Endothelial cell of umbilical vein (primary cell): ENCODE data around the gene BCL2L14. TPM values are rescaled to one million over a fixed set of nuclear protein-coding genes. Genes with fewer than 3 reads are reported as not detected.

Experiments
- BruUV-seq: library from RNA; stranded (reverse); fragments of 400-500 nt; replicated peaks from 2 replicates; lab custom pipeline; 2021; lab: Mats Ljungman, UMichigan
- CTCF ChIA-PET: fragments of 300-600, 350-600 bp; sonication (Branson Sonifier 250); formaldehyde crosslinking; loops from one replicate; lab custom pipeline; 2021; ENCODE audit warnings: antibody characterized with exemption, inconsistent platforms; lab: Charles Lee
- POLR2A ChIA-PET: fragments of 300-600, 350-600 bp; sonication (Branson Sonifier 250); formaldehyde crosslinking; loops from one replicate; lab custom pipeline; 2021; ENCODE audit warnings: antibody characterized with exemption, inconsistent platforms; lab: Charles Lee
- DNase-seq: peaks from one replicate; pipeline ENCODE4 v3.0.0-alpha.2; 2011; ENCODE audit warnings: low read depth, low spot score
- FAIRE-seq: peaks from 2 replicates; lab custom pipeline; 2011; peaks lifted over from hg19 to GRCh38; lab: Jason Lieb, UNC
- H2AFZ ChIP-seq: 2 replicates; pipeline ENCODE4 v1.6.0; 2012; ENCODE audit warnings: low read depth, low read length, control low read depth, inconsistent platforms
- H3K27ac ChIP-seq: 2 replicates; pipeline ENCODE4 v1.5.1; 2011; ENCODE audit warnings: low read depth, mild to moderate bottlenecking, control low read depth, low read length, moderate library complexity; ENCODE audit not compliant: insufficient read depth
- H3K27me3 ChIP-seq, 2 experiments: 2 replicates each; pipeline versions ENCODE4 v1.6.0 to v1.6.1; 2011; ENCODE audit warnings: low read length in 2 of 2, mixed read lengths in 1 of 2; ENCODE audit not compliant: control insufficient read depth in 2 of 2, insufficient read depth in 2 of 2
- H3K36me3 ChIP-seq, 2 experiments: 2 replicates in 1 of 2; 3 replicates in 1 of 2; pipeline ENCODE4 v1.5.1; 2011; ENCODE audit warnings: low read length in 2 of 2, mild to moderate bottlenecking in 1 of 2, moderate library complexity in 1 of 2; ENCODE audit not compliant: control insufficient read depth in 2 of 2, insufficient read depth in 2 of 2; ENCODE audit errors: extremely low read depth in 1 of 2
- H3K4me1 ChIP-seq: 3 replicates; pipeline ENCODE4 v1.5.1; 2011; ENCODE audit warnings: mild to moderate bottlenecking, low read length; ENCODE audit not compliant: control insufficient read depth, insufficient read depth; ENCODE audit errors: extremely low read depth
- H3K4me2 ChIP-seq: 2 replicates; pipeline ENCODE4 v1.6.1; 2011; ENCODE audit warnings: low read length, control low read depth, mixed read lengths; ENCODE audit not compliant: insufficient read depth
- H3K4me3 ChIP-seq, 3 experiments: fragments of 200-600 bp in 1 of 3; sonication (generic), shearing (Covaris generic) in 1 of 3; replicated peaks in 1 of 3; 2 replicates each; pipeline ENCODE4 v1.5.1; 2011 to 2016; ENCODE audit warnings: control low read depth in 3 of 3, low read length in 3 of 3, mild to moderate bottlenecking in 2 of 3, inconsistent platforms in 1 of 3, low read depth in 1 of 3, moderate library complexity in 1 of 3; ENCODE audit not compliant: insufficient read depth in 1 of 3
- H3K79me2 ChIP-seq: 2 replicates; pipeline ENCODE4 v1.6.0; 2012; ENCODE audit warnings: low read length, inconsistent platforms; ENCODE audit not compliant: control insufficient read depth, insufficient read depth
- H3K9ac ChIP-seq: replicated peaks from 2 replicates; pipeline ENCODE3; 2011; ENCODE audit warnings: low read length, control low read depth; ENCODE audit not compliant: insufficient read depth; ENCODE audit errors: extremely low read depth
- H3K9me1 ChIP-seq: replicated peaks from 3 replicates; pipeline ENCODE4 v1.6.0; 2011; ENCODE audit warnings: mild to moderate bottlenecking, low read length; ENCODE audit not compliant: control insufficient read depth, insufficient read depth; ENCODE audit errors: extremely low read depth
- H3K9me3 ChIP-seq: replicated peaks from 2 replicates; pipeline ENCODE4 v1.5.1; 2012; ENCODE audit warnings: low read length, inconsistent platforms; ENCODE audit not compliant: control insufficient read depth, insufficient read depth
- H4K20me1 ChIP-seq: replicated peaks from 2 replicates; pipeline ENCODE3; 2011; ENCODE audit warnings: mild to moderate bottlenecking, low read length; ENCODE audit not compliant: control insufficient read depth, insufficient read depth; ENCODE audit errors: extremely low read depth
- EZH2 ChIP-seq: IDR thresholded peaks from 2 replicates; pipeline ENCODE4 v1.6.1; 2012; ENCODE audit warnings: borderline replicate concordance, low read depth, mild to moderate bottlenecking, moderate library complexity, low read length, inconsistent platforms; ENCODE audit not compliant: severe bottlenecking
- FOS ChIP-seq: IDR thresholded peaks from 2 replicates; pipeline ENCODE4 v1.6.1; 2011; ENCODE audit warnings: mild to moderate bottlenecking, low read length, moderate library complexity, borderline replicate concordance; ENCODE audit not compliant: insufficient read depth
- GATA2 ChIP-seq: IDR thresholded peaks from 2 replicates; pipeline ENCODE4 v1.7.0; 2011; ENCODE audit warnings: low read depth, mild to moderate bottlenecking, moderate library complexity, mixed read lengths, low read length; ENCODE audit not compliant: insufficient read length, insufficient read depth
- POLR2A ChIP-seq: IDR thresholded peaks from 2 replicates; pipeline ENCODE4 v1.6.1; 2012; ENCODE audit warnings: low read depth, mild to moderate bottlenecking, control low read depth, low read length
- POLR2AphosphoS5 ChIP-seq: IDR thresholded peaks from 2 replicates; pipeline ENCODE4 v1.6.1; 2012; ENCODE audit warnings: low read depth, mild to moderate bottlenecking, control low read depth, low read length, moderate library complexity; ENCODE audit not compliant: insufficient read depth
- dilution Hi-C: fragments of 300-500 bp; cut with MboI; formaldehyde crosslinking; loops from one replicate; pipeline ENCODE4 v1.15.0; 2019; ENCODE audit warnings: low sequenced_read_pairs; ENCODE audit not compliant: extremely low pct_ligation_motif_present
- intact Hi-C: fragments of 100-400 bp; cut with micrococcal nuclease; formaldehyde crosslinking; loops from one replicate; pipeline ENCODE4 v1.10.0; 2022
- polyA plus RNA-seq, 4 experiments: library from polyadenylated mRNA; depleted of rRNA in 3 of 4; stranded (reverse) in 3 of 4; unstranded in 1 of 4; fragments of >200 nt; gene quantifications; 2 replicates each; pipeline versions ENCODE4 v1.2.1 to v1.2.3, GENCODE V29; 2011 to 2012; ENCODE audit warnings: missing spikeins in 1 of 4
- total RNA-seq: library from RNA; stranded (reverse); gene quantifications from 2 replicates; pipeline ENCODE4 v1.2.3, GENCODE V29; 2021
- TF ChIP-seq, protein P1 (sequence below), 2 donors: IDR thresholded peaks; 1 replicate in 1 of 2; 2 replicates in 1 of 2; pipeline ENCODE4 v1.5.1; 2011; ENCODE audit warnings: low read length in 2 of 2, mild to moderate bottlenecking in 2 of 2, moderate library complexity in 2 of 2, control low read depth in 1 of 2, inconsistent platforms in 1 of 2, low read depth in 1 of 2; ENCODE audit not compliant: insufficient read depth in 1 of 2; ENCODE audit errors: extremely low read depth in 1 of 2
- TF ChIP-seq, protein P2 (sequence below): IDR thresholded peaks from 2 replicates; pipeline ENCODE4 v1.6.1; 2011; ENCODE audit not compliant: insufficient read depth, insufficient read length

Gene BCL2L14
- total and polyA plus RNA-seq, 2 donors (not counting 3 experiments of a cell fraction or from before 2014, with no cell fraction given) = not detected

DNA sequence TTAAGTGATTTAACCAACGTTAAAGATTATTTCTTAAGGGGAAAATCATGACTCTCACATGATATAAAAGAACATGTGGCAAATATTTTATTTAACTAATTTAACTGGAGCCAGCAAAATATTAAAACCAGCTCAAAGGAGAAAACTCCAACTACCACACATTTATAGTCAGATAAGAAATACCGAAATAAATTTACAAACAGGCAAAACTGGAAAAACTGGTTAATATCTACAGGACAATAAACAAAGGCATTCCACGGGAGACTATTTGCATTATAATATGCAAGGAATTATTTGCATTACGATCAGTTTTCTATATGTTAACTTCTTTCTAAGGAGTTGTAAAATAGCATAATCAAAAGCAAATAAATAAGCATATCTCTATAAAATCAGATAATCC, 13.8 kb upstream of the BCL2L14 start:
- dilution Hi-C loops = no loop called here
- DNase-seq = no peak
- FAIRE-seq = no peak
- no peak overlapping the region for H3K9ac ChIP-seq
- ChIA-PET POLR2A (no interaction called here), CTCF (no interaction called here)
- BruUV-seq = no TSS peak
- no peaks in the 10 kb centered on the region for H3K9me3 ChIP-seq
- intact Hi-C loops = no loop called here
- H3K27me3 ChIP-seq = peaks cover 3 to 4% of the 10 kb centered on the region in 2 experiments
- no peak overlapping the region for H3K4me3 ChIP-seq
- H3K9me1 ChIP-seq = no peaks in the 10 kb centered on the region
- H4K20me1 ChIP-seq = no peaks in the 10 kb centered on the region
- H2AFZ ChIP-seq = no peak overlapping the region
- no peak overlapping the region for H3K4me2 ChIP-seq
- H3K27ac ChIP-seq = no peak overlapping the region
- no peak for TF ChIP-seq EZH2
- TF ChIP-seq POLR2A = no peak
- TF ChIP-seq, protein P1, sequence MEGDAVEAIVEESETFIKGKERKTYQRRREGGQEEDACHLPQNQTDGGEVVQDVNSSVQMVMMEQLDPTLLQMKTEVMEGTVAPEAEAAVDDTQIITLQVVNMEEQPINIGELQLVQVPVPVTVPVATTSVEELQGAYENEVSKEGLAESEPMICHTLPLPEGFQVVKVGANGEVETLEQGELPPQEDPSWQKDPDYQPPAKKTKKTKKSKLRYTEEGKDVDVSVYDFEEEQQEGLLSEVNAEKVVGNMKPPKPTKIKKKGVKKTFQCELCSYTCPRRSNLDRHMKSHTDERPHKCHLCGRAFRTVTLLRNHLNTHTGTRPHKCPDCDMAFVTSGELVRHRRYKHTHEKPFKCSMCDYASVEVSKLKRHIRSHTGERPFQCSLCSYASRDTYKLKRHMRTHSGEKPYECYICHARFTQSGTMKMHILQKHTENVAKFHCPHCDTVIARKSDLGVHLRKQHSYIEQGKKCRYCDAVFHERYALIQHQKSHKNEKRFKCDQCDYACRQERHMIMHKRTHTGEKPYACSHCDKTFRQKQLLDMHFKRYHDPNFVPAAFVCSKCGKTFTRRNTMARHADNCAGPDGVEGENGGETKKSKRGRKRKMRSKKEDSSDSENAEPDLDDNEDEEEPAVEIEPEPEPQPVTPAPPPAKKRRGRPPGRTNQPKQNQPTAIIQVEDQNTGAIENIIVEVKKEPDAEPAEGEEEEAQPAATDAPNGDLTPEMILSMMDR (IDR thresholded peaks at IDR 0.05; ENCODE audit: extremely low read depth in 1 of 2, insufficient read depth in 1 of 2, low read depth in 1 of 2, low read length in 2 of 2) = no peak
- TF ChIP-seq, protein P2, sequence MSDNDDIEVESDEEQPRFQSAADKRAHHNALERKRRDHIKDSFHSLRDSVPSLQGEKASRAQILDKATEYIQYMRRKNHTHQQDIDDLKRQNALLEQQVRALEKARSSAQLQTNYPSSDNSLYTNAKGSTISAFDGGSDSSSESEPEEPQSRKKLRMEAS = no peak
- TF ChIP-seq POLR2AphosphoS5 = no peak
- TF ChIP-seq GATA2 = no peak
- no peak for TF ChIP-seq FOS
- H3K4me1 ChIP-seq = no peaks in the 10 kb centered on the region
- no peaks in the 10 kb centered on the region for H3K36me3 ChIP-seq
- H3K79me2 ChIP-seq = no peaks in the 10 kb centered on the region
